HCT116 (cell line): Measurements from ENCODE around the gene CRB1.
"Not testable (repeated sequence)": the region's sequence is repeated elsewhere in the genome, so short reads cannot be mapped to it uniquely, and the experiment has no call there.

Experiments used
- EZH2 ChIP-seq: fragments of 200-600 bp; sonication (generic); IDR thresholded peaks from 2 replicates; pipeline ENCODE4 v1.6.1; 2017; ENCODE audit warnings: antibody characterized with exemption, mixed run types
- EZH2phosphoT487 ChIP-seq: fragments of 200-600 bp; IDR thresholded peaks from 2 replicates; pipeline ENCODE4 v1.6.1; 2018; ENCODE audit warnings: antibody characterized with exemption, borderline replicate concordance
- POLR2A ChIP-seq: IDR thresholded peaks from 2 replicates; pipeline ENCODE4 v1.7.0; 2011; ENCODE audit warnings: borderline replicate concordance; ENCODE audit not compliant: insufficient read depth, insufficient read length; ENCODE audit errors: extremely low read depth
- POLR2AphosphoS5 ChIP-seq: IDR thresholded peaks from 2 replicates; pipeline ENCODE4 v1.6.1; 2011; ENCODE audit warnings: mild to moderate bottlenecking, low read depth, low read length, moderate library complexity
- RAD21 ChIP-seq: IDR thresholded peaks from 2 replicates; pipeline ENCODE4 v1.6.1; 2012; ENCODE audit warnings: low read depth, mild to moderate bottlenecking
- SIN3A ChIP-seq: IDR thresholded peaks from 2 replicates; pipeline ENCODE4 v1.6.1; 2012; ENCODE audit warnings: low read depth
- SP1 ChIP-seq: IDR thresholded peaks from 2 replicates; pipeline ENCODE4 v1.6.1; 2012; ENCODE audit warnings: low read depth
- TCF7L2 ChIP-seq: IDR thresholded peaks from 2 replicates; pipeline ENCODE4 v1.7.0; 2011; ENCODE audit warnings: borderline replicate concordance, inconsistent platforms; ENCODE audit not compliant: insufficient read depth, insufficient read length; ENCODE audit errors: extremely low read depth
- ZNF274 ChIP-seq: fragments of 200-500 bp; sonication (Bioruptor generic); IDR thresholded peaks from 2 replicates; pipeline ENCODE4 v1.6.1; 2014; ENCODE audit warnings: mild to moderate bottlenecking, low read depth, low read length, inconsistent platforms
- TF ChIP-seq, protein P1 (sequence below), 3 experiments: fragments of 200-600 bp in 1 of 3; sonication (generic) in 1 of 3; IDR thresholded peaks in 2 of 3; conservative IDR thresholded peaks in 1 of 3; 2 replicates each; pipeline ENCODE4 v1.5.1; 2012 to 2017; ENCODE audit warnings: low read depth in 2 of 3, low read length in 2 of 3, antibody characterized with exemption in 1 of 3, borderline replicate concordance in 1 of 3, control low read depth in 1 of 3, mild to moderate bottlenecking in 1 of 3, mixed read lengths in 1 of 3, mixed run types in 1 of 3, moderate library complexity in 1 of 3; ENCODE audit not compliant: insufficient read depth in 1 of 3
- TF ChIP-seq, protein P2 (sequence below): IDR thresholded peaks from 2 replicates; pipeline ENCODE4 v1.6.1; 2012; ENCODE audit warnings: low read depth
- TF ChIP-seq, protein P3 (sequence below): IDR thresholded peaks from 2 replicates; pipeline ENCODE4 v1.6.1; 2012

DNA sequence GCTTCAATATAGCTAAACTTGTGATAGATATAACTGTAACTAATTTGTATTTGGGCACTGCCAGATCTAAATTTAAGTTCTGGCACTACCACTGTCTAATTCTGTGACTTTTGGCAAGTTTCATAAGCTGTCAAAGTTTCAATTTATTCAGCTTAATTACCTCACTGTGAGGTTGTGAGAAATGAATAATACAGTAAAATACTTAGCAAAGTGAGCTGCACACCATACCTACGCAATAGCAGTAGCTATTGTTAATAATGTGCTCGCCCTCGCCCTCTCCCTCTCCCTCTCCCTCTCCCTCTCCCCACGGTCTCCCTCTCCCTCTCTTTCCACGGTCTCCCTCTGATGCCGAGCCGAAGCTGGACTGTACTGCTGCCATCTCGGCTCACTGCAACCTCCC, 136.7 kb downstream of the CRB1 start:
- TF ChIP-seq, protein P1, sequence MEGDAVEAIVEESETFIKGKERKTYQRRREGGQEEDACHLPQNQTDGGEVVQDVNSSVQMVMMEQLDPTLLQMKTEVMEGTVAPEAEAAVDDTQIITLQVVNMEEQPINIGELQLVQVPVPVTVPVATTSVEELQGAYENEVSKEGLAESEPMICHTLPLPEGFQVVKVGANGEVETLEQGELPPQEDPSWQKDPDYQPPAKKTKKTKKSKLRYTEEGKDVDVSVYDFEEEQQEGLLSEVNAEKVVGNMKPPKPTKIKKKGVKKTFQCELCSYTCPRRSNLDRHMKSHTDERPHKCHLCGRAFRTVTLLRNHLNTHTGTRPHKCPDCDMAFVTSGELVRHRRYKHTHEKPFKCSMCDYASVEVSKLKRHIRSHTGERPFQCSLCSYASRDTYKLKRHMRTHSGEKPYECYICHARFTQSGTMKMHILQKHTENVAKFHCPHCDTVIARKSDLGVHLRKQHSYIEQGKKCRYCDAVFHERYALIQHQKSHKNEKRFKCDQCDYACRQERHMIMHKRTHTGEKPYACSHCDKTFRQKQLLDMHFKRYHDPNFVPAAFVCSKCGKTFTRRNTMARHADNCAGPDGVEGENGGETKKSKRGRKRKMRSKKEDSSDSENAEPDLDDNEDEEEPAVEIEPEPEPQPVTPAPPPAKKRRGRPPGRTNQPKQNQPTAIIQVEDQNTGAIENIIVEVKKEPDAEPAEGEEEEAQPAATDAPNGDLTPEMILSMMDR (IDR thresholded peaks at IDR 0.05 in 2 of 3, conservative IDR thresholded peaks at IDR 0.05 in 1 of 3; ENCODE audit: borderline replicate concordance in 1 of 3, insufficient read depth in 1 of 3, low read depth in 2 of 3, low read length in 2 of 3), result not testable (repeated sequence)
- TF ChIP-seq ZNF274, POLR2AphosphoS5, EZH2, RAD21, TCF7L2, POLR2A, EZH2phosphoT487, SIN3A, SP1: not testable (repeated sequence)
- TF ChIP-seq, protein P2, sequence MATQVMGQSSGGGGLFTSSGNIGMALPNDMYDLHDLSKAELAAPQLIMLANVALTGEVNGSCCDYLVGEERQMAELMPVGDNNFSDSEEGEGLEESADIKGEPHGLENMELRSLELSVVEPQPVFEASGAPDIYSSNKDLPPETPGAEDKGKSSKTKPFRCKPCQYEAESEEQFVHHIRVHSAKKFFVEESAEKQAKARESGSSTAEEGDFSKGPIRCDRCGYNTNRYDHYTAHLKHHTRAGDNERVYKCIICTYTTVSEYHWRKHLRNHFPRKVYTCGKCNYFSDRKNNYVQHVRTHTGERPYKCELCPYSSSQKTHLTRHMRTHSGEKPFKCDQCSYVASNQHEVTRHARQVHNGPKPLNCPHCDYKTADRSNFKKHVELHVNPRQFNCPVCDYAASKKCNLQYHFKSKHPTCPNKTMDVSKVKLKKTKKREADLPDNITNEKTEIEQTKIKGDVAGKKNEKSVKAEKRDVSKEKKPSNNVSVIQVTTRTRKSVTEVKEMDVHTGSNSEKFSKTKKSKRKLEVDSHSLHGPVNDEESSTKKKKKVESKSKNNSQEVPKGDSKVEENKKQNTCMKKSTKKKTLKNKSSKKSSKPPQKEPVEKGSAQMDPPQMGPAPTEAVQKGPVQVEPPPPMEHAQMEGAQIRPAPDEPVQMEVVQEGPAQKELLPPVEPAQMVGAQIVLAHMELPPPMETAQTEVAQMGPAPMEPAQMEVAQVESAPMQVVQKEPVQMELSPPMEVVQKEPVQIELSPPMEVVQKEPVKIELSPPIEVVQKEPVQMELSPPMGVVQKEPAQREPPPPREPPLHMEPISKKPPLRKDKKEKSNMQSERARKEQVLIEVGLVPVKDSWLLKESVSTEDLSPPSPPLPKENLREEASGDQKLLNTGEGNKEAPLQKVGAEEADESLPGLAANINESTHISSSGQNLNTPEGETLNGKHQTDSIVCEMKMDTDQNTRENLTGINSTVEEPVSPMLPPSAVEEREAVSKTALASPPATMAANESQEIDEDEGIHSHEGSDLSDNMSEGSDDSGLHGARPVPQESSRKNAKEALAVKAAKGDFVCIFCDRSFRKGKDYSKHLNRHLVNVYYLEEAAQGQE, result not testable (repeated sequence)
- TF ChIP-seq, protein P3, sequence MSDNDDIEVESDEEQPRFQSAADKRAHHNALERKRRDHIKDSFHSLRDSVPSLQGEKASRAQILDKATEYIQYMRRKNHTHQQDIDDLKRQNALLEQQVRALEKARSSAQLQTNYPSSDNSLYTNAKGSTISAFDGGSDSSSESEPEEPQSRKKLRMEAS, result not testable (repeated sequence)
